Renal cortical epithelial cell (primary cell): ENCODE results near the gene PLEKHD1. TPM values are rescaled to one million over a fixed set of nuclear protein-coding genes. Genes with fewer than 3 reads are reported as not detected.
"Not testable (repeated sequence)": the region's sequence is repeated elsewhere in the genome, so short reads cannot be mapped to it uniquely, and the experiment has no call there.

Source experiments
- DNase-seq: peaks from one replicate; pipeline ENCODE4 v3.0.0-alpha.2; 2011; ENCODE audit warnings: low read depth
- total RNA-seq: library from RNA; depleted of rRNA; stranded (reverse); fragments of >200 nt; gene quantifications from 2 replicates; pipeline ENCODE4 v1.2.3, GENCODE V29; 2014

PLEKHD1 gene
- total RNA-seq, result 0.10 TPM in 1 of 2 replicates, not detected in the other

DNA sequence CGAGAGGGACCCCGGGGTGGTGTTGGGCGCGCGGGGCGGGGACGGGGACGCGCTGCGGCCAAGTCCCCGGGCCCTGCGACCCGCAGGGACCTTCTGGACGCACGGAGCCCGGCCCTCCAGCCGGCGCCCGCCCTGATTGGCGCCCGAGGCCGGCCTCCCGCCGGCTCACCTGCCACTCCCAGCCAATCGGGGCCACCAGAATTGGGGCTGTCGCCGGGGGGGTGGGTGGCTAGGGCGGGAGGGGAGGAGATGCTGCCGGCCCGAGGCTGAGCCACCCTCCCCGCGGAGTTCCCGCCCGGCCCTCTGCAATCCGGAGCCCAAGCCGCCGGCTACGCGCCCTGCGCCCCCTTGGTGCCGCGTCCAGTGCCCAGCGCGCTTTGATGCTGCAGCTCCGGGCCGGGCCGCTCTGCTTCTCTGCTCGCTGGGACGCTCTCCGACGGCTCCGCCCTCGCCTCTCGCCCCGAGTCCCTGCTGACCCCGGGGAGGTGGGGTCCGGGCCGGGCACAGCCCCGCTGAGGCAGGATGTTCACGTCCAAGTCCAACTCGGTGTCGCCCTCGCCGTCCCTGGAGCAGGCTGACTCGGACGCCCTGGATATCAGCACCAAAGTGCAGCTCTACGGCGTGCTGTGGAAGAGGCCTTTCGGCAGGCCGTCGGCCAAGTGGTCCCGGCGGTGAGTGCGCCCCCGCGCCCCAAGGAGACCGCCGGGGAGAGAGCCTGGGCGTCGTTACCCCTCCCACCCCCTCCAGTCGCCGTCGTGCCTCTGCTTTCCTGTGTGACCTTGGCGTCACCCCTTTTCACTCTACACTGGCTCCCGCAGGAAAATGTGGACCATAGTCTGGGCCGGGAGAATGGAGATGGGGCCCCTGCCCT, at the start of gene PLEKHD1:
Gene PLEKHD1, plus strand, starts transcription at position 285 of the 871 bp plus-strand sequence. Its CDS starts 238 bp downstream, at position 523.
- no peak for DNase-seq

DNA sequence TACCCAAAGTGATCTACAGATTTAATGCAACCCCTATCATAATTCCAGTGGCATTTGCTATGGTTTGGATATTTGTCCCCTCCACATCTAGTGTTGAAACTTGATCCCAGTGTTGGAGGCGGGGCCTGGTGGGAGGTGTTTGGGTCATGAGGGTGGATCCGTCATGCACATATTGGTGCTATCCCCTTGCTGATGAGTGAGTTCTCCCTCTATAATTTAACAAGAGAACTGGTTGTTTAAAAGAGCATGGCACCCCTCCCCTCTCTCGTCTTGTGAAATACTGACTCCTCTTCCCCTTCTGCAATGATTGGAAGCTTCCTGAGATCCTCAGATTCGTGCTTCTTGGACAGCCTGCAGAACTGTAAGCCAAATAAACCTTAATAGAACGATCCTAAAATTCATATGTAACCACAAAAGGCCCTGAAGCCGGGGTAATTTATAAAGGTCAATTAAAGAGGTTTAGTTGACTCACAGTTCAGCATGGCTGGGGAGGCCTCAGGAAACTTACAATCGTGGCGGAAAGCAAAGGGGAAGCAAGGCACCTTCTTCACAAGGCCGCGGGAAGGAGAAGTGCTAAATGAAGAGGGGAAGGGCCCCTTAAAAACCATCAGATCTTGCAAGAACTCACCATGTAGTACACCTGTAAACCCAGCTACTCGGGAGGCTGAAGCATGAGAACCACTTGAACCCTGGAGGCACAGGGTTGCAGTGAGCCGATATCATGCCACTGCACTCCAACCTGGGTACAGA, 44.8 kb upstream of the PLEKHD1 start:
- DNase-seq, result no peak

DNA sequence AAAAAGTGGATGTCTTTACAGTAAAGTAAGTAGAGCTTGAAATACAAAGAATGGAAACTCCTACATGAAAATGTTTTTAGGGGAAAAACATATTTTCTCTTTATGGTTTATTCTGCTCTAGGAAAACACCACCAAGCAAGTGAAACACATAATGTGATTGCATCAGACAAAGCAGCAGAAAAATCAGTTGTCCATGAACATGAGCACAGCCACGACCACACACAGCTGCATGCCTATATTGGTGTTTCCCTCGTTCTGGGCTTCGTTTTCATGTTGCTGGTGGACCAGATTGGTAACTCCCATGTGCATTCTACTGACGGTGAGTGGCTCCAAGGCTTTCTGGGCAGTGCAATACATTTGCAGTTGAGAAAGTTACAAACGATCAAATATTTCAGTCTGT, 42.6 kb upstream of the PLEKHD1 start:
- peak; percentile 54 for DNase-seq

DNA sequence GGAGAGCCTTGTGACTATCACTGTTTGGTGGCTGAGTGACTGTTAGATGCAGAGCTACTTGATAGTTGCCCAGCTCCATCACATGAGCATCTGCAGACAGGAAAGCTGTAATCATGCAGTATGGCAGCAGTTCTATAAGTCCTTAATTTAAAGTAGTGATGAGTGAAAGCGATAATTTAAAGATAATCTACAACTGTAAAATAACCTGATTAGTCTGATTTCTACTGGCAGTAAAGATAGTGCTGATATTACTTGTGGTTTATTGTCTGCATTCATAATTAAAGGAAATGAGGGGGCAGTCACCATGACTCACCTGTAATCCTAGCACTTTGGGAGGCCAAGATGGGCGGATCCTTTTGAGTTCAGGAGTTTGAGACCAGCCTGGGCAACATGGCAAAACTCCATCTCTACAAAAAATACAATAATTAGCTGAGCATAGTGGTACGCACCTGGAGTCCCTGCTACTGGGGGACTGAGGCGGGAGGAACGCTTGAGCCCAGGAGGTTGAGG, 41.2 kb upstream of the PLEKHD1 start:
- DNase-seq, result no peak

- DNase-seq, result no peak
Observed at GRCh38 chr14:69449216-69449615, 35.3 kb upstream of the PLEKHD1 start.

DNA sequence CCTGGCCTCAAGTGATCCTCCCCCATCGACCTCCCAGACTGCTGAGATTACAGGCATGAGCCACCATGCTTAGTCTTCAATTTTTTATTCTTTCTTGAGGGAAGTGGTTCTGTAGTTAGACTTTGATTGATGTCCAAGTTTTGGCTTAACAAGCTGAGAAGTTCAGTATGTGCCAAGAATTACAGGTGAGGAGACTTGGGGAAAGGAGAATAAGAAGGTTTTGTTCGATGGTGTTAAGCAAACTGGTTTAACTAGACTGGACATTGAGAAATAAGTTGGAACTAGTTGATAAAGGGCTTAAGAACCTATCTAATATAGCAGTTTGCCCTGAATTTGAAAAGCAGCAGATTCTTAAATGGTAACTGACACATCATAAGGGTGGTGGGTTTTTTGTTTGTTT, 32.6 kb upstream of the PLEKHD1 start:
- no peak for DNase-seq

DNA sequence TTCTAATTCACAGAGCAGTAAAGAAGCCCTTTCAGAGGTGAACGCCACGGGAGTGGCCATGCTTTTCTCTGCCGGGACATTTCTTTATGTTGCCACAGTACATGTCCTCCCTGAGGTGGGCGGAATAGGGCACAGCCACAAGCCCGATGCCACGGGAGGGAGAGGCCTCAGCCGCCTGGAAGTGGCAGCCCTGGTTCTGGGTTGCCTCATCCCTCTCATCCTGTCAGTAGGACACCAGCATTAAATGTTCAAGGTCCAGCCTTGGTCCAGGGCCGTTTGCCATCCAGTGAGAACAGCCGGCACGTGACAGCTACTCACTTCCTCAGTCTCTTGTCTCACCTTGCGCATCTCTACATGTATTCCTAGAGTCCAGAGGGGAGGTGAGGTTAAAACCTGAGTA, 26.2 kb upstream of the PLEKHD1 start:
- DNase-seq, result no peak

GRCh38 chr14:69459122-69459521, 25.4 kb upstream of the PLEKHD1 start:
- no peak for DNase-seq

DNA sequence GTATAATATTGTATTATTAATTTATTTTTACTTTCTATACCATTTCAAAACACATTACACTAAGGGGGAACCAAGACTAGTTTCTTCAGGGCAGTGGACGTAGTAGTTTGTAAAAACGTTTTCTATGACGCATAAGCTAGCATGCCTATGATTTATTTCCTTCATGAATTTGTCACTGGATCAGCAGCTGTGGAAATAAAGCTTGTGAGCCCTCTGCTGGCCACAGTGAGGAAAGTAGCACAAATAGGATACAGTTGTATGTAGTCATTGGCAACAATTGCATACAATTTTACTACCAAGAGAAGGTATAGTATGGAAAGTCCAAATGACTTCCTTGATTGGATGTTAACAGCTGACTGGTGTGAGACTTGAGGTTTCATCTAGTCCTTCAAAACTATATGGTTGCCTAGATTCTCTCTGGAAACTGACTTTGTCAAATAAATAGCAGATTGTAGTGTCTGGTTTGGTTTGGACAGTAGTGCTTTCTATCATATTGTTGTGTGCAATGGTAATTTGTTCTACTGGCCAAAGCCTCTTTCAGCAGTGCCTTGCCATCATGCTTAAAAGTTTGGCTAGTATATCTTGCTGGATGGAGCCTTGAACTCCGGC, 24.3 kb upstream of the PLEKHD1 start:
- peak; percentile 82 for DNase-seq

DNA sequence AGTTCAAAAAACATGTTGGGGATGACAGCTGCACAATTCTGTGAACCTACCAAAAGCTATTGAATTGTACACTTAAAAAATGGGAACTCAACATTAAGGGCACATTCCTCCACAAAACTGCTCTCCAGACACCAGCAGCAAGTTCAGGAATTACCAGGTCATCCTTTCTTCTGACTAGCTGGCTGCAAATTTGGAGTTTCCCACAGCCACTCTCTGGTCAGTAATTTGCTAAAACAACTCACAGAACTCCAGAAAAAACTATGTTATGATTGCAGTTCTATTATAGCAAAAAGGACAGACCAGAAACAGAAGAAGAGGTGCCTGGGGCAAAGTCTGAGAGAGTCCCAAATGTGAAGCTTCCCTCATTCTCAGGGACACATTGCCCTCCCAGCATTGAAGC, 20.1 kb upstream of the PLEKHD1 start:
- peak; percentile 51 for DNase-seq

DNA sequence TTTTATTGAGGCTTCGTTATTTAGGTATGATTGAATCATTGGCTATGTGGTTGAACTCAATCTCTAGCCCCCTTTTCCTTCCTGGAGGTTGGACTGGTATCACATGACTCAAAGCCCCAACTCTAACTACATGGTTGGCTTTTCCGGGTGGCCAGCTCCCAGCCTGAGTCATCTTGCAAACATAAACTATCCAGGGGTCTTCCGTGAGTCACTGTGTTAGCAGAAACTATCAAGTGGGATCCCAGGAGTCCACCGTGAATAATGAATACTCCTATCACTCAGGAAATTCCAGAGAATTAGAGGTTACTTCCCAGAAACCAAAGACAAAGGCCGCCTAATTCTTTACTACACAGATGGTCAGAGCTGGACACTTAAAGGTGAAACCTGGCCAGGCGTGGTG, 19.7 kb upstream of the PLEKHD1 start:
- peak; percentile 96 for DNase-seq

DNA sequence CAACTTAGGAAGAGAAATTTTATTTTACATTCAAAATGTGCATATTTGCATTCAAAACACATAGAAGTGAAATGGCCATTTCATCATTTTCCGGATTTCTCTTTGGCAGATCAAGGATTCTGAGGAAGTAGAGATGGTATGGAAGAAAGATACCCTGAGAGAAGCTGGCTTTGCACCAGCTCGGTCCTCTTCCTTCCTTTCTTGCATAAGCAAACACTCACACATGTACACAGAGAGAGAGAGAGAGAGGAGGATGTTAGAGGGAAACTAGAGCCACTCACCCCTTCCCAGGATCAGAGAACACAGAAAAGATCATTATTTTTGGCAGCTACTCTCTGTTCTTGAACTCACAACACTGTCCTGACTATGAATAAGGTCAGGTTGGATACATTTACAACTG, 15.6 kb upstream of the PLEKHD1 start:
- no peak for DNase-seq

DNA sequence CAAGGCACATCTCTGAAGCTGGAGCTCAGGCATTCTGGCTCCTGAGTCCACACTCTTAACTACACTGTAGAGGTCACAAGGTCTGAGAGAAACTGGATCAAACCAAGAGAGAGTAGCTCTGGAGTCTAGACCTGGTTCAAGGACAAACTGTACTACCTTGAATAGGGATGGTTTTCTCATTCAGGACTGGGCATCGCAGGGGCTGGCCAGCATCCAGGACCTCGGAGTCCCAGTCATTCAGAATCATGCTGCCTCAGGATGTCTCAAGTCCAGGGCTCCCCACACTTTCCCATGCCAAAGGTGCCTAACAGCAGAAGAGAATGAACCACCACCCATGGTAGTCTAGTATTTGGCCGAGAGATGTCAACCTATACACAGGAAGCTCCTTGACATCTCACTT, 13.1 kb upstream of the PLEKHD1 start:
- DNase-seq, result no peak

GRCh38 chr14:69471916-69472315, 12.6 kb upstream of the PLEKHD1 start:
- no peak for DNase-seq

- no peak for DNase-seq
Observed at GRCh38 chr14:69473260-69473659, 11.3 kb upstream of the PLEKHD1 start.

DNA sequence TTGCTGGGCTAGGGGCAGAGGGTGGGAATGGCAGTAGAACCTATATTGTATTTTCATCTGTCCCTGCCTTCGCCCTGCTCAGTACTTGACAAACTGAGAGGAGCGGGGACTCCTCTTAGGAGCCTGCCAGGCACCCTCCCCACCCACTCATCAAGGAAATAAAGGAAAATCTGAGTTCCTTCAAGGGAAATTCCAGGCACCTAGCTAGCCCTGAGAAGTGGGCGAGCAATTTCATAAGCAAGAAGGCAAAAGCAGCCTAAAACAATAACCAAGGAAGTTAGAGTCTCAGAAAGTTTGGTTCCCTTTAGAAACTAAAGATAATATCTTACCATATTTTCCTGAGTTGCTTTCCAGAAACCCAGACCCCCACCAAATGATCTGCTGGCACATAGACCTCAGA, 10.6 kb upstream of the PLEKHD1 start:
- no peak for DNase-seq

GRCh38 chr14:69475194-69475818, 9.2 kb upstream of the PLEKHD1 start:
- peak; percentile 45 for DNase-seq

DNA sequence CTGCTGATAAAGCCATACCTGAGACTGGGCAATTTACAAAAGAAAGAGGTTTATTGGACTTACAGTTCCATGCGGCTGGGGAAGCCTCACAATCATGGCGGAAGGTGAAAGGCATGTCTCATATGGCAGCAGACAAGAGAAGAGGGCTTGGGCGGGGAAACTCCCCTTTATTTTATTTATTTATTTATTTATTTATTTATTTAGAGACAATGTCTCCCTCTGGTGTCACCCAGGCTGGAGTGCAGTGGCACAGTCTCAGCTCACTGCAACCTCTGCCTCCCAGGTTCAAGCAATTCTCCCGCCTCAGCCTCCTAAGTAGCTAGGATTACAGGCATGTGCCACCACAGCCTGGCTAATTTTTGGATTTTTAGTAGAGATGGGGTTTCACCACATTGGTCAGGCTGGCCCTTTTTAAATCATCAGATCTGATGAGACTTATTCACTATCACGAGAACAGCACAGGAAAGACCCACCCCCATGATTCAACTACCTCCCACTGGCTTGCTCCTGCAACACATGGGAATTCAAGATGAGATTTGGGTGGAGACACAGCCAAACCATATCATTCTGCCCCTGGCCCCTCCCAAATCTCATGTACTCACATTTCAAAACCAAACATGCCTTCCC, 7.6 kb upstream of the PLEKHD1 start:
- DNase-seq, result not testable (repeated sequence)

- not testable (repeated sequence) for DNase-seq
Observed at GRCh38 chr14:69478055-69478454, 6.5 kb upstream of the PLEKHD1 start.

GRCh38 chr14:69479696-69480095, 4.8 kb upstream of the PLEKHD1 start:
- no peak for DNase-seq

GRCh38 chr14:69480136-69480535, 4.4 kb upstream of the PLEKHD1 start:
- DNase-seq, result no peak
